HG03571 (cell line): ENCODE data around the gene DFFB.

Experiments
- ATAC-seq: cut with Tn5 transposase; IDR thresholded peaks from one replicate; pipeline ENCODE4 v1.9.1; 2021; ENCODE audit not compliant: unreplicated experiment

DFFB gene

DNA sequence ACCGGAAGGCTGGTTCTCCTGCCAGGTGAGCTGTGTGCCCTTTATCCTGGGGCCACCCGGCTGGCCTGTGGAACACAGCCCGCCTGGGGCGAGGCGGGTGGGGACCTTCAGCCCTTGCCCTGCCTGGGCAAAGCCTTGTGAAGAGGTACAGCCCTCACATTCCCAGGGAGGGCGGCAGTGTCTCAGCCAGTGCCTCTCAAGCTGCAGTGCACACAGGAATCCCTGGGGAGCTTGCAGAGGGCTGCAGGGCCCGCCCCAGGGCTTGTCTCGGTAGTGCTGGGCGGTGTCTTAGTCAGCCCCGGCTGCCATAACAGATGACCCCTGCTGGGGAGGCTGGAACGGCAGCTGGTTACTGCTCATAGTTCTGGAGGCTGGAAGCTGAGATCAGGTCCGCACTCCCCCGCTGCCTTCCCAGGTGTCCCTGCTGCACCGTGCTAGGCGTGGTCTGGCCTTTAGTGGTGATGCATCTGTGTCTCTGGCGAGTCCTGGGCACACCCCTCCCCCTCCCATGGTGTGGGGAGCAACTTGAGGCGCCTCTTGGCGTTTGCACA is 12.6 kb downstream of the DFFB start:
- ATAC-seq = no peak

DNA sequence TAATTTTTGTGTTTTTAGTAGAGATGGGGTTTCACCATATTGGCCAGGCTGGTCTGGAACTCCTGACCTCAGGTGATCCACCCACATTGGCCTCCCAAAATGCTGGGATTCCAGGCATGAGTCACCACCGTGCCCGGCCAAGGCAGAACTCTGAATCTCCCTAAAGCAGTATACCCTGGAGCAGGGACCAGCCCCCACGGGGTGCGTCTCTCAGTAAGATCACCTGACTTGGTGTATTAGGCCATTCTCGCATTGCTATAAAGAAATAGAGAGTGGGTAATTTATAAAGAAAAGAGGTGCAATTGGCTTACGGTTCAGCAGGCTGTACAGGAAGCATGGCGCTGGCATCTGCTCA is 14.2 kb downstream of the DFFB start:
- no peak for ATAC-seq

GRCh38 chr1:3872546-3872945 is 15.3 kb downstream of the DFFB start:
- no peak for ATAC-seq

DNA sequence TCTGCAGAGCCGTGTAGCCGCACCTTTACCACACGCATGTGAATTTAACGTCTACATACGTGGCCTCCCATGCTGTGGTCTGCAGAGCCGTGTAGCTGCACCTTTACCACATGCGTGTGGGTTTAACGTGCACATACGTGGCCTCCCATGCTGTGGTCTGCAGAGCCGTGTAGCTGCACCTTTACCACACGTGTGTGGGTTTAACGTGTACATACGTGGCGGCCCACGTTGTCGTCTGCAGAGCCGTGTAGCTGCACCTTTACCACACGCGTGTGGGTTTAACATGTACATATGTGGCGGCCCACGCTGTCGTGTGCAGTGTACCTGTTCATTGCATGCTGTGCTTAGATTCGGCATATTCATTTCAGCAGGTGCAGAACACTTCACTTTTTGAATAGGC is 17.5 kb downstream of the DFFB start:
- ATAC-seq = no peak

DNA sequence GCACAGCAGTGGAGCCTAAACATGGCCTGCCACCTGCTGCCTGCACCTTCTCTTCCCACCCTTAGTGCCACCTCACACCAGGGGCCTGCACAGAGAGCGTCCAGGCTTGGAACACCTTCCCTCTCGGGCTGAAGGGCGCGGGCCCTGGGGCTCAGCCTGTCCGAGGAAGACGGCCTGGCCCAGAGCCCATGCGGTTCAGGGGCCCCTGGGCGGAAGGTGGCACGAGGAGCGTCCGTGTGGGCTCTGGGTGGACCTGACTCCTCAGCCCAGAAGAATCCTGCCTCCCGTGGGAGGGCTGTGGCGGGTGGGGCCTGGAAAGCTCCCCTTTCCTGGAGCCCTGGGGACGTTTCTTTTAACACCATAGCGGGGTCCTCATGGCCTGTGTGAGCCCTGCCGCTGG is 19.4 kb downstream of the DFFB start:
- no peak for ATAC-seq

DNA sequence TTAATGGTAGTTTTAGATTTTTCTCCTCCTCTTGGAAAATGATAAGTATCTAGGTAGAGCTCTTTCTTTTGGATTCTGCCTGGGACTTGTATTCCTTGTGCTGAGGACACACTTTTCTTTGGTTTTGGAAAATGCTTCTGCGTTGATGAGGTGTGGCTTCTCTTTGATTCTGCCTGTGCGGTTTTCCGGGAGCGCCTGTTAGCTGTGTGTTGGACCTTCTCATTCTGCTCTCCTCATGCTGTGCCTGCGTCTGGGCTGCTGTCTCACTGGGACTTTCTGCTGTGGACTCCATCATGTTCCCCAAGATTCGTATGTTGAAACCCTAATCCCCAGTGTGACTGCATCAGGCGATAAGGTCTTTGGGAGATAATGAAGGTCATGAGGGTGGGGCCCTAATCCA is 21.8 kb downstream of the DFFB start:
- ATAC-seq = no peak

DNA sequence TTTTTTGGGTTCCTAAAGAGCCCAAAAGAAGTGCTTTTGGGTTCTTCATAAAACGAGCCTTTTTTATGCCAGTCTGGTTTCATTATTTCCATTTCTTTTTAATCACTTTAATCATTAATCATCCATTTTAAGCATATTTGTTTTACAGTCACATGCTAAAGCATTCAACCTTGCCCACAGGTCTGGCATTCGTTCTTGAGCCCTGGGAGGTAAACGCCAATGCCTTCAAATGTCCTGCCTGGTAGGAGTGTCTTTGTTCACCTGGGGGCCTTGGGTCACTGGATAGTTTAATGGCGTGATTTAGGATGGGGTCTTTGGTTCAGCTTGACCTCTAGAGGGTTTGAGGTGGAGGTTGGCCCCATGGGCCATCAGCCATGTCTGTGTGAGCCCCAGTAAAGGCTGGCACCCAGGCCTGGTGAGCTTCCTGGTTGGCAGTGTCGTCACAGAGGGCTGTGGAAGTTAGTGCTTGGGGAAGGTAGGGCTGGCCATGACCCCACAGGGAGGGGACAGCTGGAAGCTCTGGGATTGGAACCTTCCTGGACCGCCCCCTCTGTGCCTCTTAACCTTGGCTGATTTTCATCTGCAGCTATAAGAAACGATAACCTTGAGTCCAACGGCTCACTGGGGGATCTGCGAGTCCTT is 22.6 kb downstream of the DFFB start:
- no peak for ATAC-seq

- no peak for ATAC-seq
Measured at GRCh38 chr1:3880429-3881192, 23.3 kb downstream of the DFFB start.

- ATAC-seq = no peak
Measured at GRCh38 chr1:3881193-3881480, 23.9 kb downstream of the DFFB start.

- no peak for ATAC-seq
Measured at GRCh38 chr1:3883194-3883925, 26.1 kb downstream of the DFFB start.

DNA sequence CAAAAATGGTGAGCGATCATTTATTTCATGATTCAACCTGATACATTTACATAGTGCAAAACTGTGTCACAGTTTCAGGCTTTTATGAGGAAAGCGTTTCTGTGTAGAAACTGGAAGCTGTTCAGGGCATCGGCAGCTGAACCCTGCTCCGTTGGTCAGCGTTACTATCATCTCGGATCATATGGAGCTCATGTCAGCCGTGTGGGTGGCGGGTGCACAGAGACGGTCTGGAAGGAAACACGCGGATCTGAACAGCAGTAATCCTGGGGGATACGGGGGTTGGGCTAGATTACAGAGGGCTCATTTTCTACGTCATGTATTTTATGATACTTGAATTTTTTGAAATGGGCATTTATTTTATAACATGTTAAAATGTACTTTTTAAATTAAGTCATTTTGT is 27.7 kb downstream of the DFFB start:
- ATAC-seq = no peak

GRCh38 chr1:3885611-3886010 is 28.3 kb downstream of the DFFB start:
- no peak for ATAC-seq

- ATAC-seq = no peak
Measured at GRCh38 chr1:3886106-3886670, 28.9 kb downstream of the DFFB start.

- ATAC-seq = no peak
Measured at GRCh38 chr1:3886691-3887090, 29.4 kb downstream of the DFFB start.

DNA sequence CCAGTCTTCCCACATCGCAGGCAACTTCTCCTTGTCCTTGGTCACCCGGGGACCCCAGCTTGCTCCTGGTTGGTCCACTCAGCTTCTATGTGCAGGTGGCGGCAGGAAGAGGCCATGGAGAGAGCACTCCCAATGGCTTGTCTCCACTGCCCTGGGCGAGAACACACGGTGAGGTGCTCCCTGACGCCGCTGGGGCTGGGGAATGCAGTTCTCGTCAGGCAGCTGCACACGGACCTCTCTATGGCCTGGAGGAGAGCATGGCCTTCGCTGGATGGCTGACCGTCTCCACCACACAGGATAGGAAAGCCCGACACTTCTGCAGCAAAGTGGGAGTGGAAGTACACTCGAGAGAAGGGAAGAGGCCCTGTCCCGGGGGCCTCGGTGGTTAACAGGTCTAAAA is 31.0 kb downstream of the DFFB start:
- no peak for ATAC-seq

- no peak for ATAC-seq
Measured at GRCh38 chr1:3889936-3890335, 32.7 kb downstream of the DFFB start.

DNA sequence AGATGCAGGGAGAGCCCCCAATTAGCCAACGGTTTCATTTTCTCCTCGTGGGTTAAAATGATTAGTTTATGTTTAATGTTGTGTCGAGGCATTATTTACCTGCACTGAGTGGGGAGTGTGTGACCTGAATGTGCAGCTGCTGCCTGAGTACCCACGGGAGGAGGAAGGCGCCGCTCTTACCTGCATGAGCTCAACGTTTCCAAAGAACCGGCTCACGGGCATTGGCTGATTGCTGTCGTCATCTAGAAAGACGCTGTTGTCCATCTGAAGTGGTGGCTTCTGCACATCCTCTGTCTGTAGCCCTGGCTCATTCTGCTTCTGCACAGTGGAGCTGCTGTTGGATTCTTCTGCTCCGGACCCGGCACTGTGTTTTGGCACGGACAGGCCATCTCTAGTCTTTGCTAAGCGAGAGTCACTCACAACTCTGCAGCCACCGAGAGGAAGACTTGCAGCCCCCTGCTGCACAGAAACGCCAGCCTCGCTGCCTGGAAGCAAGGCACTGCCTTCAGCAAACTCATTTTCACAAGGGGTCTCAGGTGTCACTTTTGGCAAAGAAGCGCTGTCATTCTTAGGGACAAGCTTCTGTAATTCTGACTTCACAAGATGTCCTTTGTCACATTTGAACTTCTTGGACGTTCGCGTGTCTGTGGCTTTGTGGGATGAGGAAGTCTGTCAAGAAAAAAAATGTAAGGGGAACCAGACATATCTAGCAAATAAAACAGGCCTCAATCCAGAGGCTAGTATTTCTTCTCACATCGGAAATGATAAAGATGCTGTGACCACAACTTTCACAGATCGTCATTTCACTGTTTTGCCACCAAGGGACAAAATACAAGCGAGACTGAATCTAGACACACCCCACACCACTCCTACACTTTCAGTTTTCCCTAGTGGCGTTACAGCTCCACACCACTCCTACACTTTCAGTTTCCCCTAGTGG is 33.4 kb downstream of the DFFB start:
- no peak for ATAC-seq

DNA sequence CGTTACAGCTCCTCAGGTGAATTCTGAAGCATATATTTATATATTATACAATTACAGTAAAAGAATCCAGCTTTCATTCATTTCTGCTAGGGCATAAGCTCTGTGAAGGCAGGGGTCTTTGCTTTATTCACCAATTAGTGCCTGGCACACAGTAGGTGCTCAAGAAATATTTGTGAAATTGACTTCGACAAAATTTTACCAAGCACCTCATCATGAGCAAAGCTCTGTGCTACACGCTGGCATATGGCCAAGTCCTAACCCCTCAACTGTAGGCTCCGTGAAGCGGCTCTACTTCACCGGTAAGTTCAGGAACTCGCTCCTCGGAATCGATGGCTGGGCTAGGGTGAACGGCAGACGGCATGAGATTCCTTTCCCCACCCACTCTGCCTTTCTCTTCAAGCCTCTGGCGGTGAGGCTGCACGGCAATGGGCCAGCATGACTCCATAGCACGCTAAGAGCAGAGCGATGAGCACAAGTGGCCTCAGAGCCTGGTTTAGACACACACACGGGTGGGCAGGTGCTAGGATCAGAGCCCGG is 34.1 kb downstream of the DFFB start:
- ATAC-seq = no peak

DNA sequence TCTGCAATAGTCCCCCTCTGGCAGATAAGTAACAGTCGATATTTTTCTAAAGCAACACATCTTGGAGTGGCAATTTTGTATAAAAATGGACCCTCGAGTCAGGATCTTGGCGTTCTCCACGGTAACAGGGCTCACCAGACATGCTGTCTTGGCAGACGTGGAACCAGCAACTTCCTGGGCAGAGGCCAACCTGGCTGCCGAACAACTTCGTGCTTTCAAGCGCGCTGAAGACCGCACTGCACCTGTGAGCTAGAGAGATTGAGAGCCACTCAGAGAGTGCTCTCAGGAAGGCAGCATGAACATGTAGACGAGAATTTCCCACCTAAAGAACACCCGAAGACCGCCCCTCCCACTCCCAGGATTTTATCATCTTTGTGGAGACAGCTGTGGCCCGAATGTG is 35.5 kb downstream of the DFFB start:
- no peak for ATAC-seq

DNA sequence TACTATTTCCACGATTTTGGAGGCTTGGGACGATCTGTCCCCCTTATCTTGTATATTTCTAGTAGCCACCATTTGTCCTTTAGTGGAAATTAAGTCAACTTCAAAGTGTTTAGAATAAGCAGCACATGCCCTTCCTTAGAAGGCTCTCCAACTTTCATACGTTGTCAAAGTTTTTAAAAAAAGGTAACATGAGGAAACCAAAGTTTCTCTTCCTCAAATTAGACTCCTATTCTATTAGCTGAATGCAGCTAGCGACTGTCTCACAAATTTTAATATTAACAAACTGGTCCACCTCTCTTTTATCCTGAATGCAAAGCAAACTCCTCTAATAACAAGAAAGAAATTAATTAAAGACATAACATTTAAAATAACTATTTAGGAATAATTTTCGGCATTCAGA is 35.9 kb downstream of the DFFB start:
- ATAC-seq = no peak
